Lung microvascular endothelial cell (primary cell): ENCODE results near the gene MUCL3. TPM values are rescaled to one million over a fixed set of nuclear protein-coding genes. Genes with fewer than 3 reads are reported as not detected.
"Not testable (repeated sequence)": the region's sequence is repeated elsewhere in the genome, so short reads cannot be mapped to it uniquely, and the experiment has no call there.

Source experiments
- DNase-seq, 2 donors: peaks; one replicate each; pipeline versions ENCODE4 v3.0.0 to v3.0.0-alpha.2; 2010; ENCODE audit warnings: low read depth in 2 of 2
- total RNA-seq: library from RNA; depleted of rRNA; stranded (reverse); fragments of >200 nt; gene quantifications from 2 replicates; pipeline ENCODE4 v1.2.1, GENCODE V29; 2014

The MUCL3 gene
- total RNA-seq, 1 donor from 2014 or later, result not detected

DNA sequence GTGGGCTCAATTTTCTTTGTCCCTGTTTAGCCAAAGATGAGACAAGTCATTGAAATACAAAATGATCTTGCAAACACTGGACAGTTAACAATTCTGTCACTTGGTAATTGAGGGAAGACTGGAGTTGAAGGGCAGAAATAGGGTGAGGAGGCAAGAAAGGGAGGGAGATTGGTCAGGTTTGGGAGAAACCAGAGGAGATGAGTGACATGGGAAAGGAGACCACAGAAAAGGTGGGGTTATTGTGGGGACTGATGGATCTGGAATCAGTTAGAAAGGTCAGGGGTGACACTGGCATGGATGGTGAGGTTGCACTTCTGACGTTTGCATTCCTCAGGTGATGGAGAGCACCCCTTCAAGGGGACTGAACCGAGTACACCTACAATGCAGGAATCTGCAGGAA lies 32.1 kb upstream of the MUCL3 start:
- DNase-seq, result no peak

GRCh38 chr6:30910473-30910872 lies 30.3 kb upstream of the MUCL3 start:
- not testable (repeated sequence) for DNase-seq

DNA sequence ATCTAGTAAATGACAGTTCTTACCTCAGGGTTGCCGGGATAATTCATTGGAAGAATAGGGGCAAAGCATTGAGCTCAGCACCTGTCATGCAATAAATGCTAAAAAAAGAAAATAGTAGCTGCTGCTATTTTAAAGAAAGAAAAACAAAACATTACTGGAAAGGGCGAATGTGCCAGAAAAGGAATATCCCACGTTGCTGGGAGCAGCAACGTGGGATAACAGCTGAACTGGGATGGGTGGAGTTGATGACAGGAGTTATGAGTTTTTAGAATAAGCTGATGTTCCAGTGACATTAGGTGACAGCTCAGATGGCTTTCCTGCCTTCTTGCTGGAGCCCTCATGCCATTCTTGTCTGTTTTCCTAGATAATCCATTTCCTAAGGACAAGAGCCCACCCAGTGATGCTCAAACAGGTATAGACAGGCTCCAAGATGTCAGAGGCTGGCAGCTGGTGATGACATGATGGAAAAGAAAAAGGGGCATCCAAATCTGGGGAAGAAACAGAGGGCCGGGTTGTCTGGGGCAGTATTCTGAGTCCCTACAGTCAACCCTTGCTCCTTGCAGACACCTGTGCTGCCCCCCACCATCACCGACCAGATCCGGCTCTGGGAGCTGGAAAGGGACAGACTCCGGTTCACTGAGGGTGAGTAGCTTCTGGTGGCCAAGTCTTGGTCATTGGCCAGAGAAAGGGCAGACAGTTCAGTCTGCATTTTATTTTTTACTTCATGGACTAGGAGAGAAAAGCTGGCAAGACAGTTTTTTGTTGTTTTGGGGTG lies 27.8 kb upstream of the MUCL3 start:
- no peak for DNase-seq

DNA sequence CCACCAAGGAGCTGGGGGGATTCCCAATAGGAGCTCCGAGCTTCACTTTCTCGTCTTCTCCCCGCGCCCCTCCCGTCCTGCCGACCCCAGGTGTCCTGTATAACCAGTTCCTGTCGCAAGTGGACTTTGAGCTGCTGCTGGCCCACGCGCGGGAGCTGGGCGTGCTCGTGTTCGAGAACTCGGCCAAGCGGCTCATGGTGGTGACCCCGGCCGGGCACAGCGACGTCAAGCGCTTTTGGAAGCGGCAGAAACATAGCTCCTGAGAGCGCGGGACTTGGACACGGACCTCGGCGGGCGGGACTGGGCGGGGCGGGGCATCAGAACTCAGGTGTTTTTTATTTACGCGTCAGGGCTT lies 27.1 kb upstream of the MUCL3 start:
- no peak for DNase-seq

- peak; percentile 91 to 93 for DNase-seq
These were observed 26.5 kb upstream of the MUCL3 start, which contains the start of gene VARS2 for GRCh38 chr6:30914076-30914853. TSS of gene VARS2 (plus strand) at chr6:30914238. CDS start at chr6:30914837, 599 bp downstream.

DNA sequence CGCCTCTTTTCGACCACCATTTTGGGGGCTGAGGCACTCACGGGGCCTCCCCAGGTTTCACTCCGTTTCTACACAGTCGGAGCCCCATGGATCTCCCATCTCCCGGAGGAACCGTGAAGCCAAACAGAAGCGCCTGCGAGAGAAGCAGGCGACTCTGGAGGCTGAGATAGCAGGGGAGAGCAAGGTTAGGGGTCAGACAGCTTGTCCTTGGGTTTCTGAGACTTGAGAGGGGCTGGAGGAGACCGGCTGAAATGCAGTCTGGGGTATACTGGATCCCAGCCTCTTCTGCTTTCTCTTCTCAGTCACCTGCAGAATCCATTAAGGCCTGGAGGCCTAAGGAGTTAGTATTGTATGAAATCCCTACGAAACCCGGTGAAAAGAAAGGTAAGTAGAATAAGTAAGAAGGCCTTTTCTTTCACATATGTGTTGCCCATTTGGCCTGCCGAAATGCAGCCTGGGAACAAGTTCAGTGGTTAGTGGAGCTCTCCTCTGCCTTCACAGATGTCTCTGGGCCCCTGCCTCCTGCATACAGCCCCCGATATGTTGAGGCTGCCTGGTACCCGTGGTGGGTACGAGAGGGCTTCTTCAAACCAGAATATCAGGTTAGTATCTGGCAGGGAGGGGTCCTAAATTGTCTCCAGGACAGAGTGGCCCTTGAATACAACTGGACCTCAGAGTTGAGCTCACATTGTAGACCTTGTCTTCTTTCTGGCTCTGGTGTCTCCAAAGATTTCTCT lies 25.8 kb upstream of the MUCL3 start:
- DNase-seq, result no peak

GRCh38 chr6:30915591-30915946 lies 25.2 kb upstream of the MUCL3 start:
- DNase-seq, result peak; percentile 63 to 72

- no peak for DNase-seq
These were observed 23.7 kb upstream of the MUCL3 start for GRCh38 chr6:30917041-30917440.

DNA sequence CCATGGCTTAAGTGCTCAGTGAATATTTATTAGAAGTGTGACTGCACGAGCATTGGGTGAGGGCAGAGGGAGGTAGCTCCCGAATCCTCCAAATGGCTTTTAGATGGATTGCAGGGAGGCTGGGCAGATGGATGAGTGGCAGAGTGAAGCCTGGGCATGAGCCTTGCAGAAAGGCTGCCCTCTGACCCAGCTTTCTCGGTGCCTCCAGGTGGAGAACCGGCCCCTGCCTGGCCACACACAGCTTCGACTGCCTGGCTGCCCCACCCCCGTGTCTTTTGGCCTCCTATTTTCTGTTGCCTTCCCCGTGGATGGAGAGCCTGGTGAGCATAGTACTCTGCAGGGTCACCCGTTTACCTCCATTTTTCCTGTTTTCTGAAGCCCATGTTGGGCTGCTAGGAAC lies 23.3 kb upstream of the MUCL3 start:
- DNase-seq, result no peak

DNA sequence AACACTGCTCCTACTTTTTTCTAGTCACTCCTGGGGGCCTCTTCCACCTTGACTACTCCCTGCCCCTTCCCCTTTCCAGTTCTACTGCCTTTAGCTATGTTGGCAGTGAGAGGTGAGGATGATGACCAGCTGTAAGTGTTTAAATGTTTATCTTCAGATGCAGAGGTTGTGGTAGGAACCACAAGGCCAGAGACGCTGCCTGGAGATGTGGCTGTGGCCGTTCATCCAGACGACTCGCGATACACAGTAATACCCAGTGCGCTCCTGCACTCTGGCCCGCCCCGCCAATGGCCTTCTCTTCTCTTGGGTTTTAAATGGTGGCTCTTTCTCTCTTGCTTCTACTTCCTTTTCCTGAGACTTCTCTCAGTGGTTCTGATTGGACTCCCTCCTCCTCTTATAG lies 22.1 kb upstream of the MUCL3 start:
- no peak for DNase-seq

- DNase-seq, result no peak
These were observed 18.3 kb upstream of the MUCL3 start for GRCh38 chr6:30922447-30922852.

DNA sequence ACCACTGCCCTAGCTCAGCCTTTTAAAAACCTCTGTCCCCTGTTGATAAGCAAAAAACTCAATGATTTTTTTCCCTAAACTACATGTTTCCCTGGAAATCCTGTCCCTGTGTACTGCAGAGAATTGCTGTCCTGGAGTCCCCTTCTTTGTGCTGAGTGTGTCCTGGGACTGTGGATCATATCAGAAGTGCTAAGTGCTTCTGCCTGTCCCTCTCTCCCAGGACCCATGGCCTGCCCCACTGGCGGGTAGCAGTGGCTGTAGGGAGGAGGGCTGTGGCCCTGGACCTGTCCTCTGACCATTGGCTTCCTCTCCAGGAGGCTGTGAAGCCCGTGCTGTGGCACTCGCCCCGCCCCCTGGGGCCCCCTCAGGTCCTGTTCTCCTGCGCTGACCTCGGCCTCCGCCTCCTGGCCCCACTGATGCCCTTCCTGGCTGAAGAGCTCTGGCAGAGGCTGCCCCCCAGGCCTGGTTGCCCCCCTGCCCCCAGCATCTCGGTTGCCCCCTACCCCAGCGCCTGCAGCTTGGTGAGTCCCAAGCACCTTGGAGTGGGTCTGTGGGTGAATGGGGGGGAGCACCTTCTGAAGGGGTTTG lies 16.6 kb upstream of the MUCL3 start:
- not testable (repeated sequence) for DNase-seq

DNA sequence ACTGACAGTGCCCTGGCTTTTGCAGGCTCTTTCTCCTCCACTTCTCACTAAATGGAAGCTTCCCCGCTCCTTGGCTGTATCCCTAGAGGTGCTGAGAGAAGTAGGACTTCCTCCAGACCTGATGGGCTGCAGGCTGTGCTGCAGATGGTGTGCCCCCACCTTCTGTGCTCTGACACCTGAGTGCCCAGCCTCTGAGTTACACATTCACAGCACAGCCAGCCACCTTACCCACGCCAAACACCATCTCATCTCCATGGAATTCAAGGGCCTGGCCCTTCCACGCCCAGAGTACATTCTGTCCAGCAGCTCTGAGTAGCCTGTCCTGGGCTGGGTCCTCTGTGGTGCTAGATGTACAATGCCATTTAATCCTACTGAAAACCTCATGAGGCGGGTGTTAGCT lies 14.1 kb upstream of the MUCL3 start:
- no peak for DNase-seq

GRCh38 chr6:30927080-30927479 lies 13.7 kb upstream of the MUCL3 start:
- not testable (repeated sequence) for DNase-seq

DNA sequence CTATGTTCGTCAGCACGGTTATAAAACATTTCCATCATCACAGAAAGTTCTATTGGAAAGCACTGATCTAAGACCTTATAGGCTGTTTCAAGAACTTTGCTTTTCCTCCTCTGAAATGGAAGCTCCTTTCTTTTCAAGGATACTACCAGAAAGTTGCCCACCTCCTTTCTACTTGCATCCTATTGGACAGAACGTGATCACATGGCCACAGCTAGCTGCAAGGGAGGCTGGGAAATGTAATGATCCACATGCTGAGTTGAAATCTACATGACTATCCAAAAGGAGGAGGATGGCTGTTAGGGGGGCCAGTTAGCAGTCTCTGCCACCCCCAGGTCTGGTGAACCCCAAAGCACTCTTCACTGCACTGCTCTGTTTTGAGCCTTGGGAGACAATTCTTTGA lies 12.1 kb upstream of the MUCL3 start:
- no peak for DNase-seq

GRCh38 chr6:30930506-30930905 lies 10.3 kb upstream of the MUCL3 start:
- no peak for DNase-seq

DNA sequence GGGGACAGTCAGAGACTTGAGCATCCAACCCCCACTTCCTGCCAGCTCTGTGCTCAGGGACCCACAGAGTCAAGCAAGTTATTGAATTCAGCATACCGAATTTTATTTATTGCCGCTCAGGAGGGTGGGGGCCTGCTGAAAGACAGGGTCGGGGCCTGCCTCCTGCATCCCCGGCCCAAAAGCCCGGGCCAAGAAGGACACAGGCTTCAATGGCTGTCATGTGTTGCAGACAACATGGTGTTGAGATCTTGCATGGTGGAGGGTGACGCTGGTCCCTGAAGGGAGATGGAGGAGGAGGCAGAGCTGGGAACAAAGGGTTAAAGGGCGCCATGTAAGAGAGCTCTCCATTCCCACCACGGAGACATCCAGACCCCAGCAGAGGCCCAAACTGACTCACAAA lies 9.5 kb upstream of the MUCL3 start:
- no peak for DNase-seq

DNA sequence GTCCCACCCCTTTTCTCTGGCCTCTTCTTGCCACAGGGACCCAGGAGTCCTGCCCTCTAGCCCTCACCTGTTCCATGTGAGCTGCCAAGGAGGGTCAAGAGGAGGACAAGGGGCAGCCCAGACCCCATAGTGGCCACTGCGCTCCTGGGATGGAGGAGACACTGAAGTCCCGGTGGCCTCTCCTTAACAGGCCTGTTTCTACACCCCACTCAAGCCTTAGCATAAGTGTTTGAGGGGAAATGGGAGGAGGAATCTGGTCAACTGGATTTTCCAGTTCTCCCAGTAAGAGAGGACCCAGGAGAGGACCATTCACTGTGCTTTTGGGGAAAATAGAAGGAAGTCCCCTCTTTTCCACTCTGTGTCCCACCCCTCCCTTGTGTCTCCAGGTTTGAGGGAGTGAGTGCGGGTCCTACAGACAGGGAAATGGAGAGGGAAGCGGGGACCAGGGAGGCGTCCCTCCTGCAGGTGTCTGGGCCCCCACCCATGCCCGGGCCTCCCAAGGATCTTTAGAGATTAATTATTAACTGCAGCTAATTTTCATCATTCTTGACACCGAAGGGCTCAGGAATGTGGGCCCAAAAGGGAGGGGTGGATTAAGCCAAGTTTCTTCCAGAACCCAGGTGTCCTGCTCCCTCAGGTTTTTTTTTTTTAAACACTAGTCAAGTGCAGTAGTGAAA lies 8.7 kb upstream of the MUCL3 start, which contains the start of gene SFTA2:
SFTA2 (minus strand) TSS at position 202 of the 677 bp plus-strand sequence; CDS start at position 128, 74 bp downstream.
- DNase-seq, result no peak

GRCh38 chr6:30932665-30933365 lies 8.0 kb upstream of the MUCL3 start:
- no peak for DNase-seq

DNA sequence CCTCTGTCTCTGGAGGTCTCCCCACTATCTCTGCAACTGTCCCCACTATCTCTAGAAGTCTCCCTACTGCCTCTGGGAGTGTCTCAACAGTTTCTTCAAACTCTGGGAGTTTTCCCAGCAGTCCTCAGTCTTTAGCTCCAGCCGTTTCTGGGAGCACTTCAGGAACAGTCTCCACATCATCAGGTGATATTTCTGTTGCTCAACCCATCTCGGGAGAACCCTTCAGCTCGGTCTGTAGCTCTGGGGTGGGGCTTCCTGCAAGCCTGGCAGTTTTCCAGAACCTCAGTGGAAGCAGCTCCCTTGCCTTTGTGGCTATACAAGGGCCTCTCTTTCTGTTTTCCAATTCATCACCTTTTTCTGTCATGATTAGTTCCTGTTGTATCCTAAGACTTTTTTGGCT lies 5.8 kb upstream of the MUCL3 start:
- DNase-seq, result no peak

GRCh38 chr6:30937265-30937664 lies 3.5 kb upstream of the MUCL3 start:
- no peak for DNase-seq
